ENCODE results near the gene BTF3. TPM values are rescaled to one million over a fixed set of nuclear protein-coding genes. Genes with fewer than 3 reads are reported as not detected.
A peak's percentile ranks its signal among the peaks of the same experiment; 100 is the strongest.
"Not testable (repeated sequence)": the region's sequence is repeated elsewhere in the genome, so short reads cannot be mapped to it uniquely, and the experiment has no call there.

The BTF3 gene
- total RNA-seq, 4 donors from 2014 or later = 423 to 586 (median 532) TPM

GRCh38 chr5:73507062-73507461, 8.8 kb downstream of the BTF3 start:
- Histone ChIP-seq H3K27ac (peak overlapping the region in 3 of 4 donors; percentile 27 to 48 (median 41)), H3K9me3 (no peaks in the 10 kb centered on the region), H3K36me3 (peaks cover 12 to 48% of the 10 kb centered on the region in 2 donors), H3K4me1 (peaks cover 0 to 16% (median 0%) of the 10 kb centered on the region in 3 donors), H3K4me3 (no peak overlapping the region), H3K27me3 (no peaks in the 10 kb centered on the region)
- TF ChIP-seq EP300 (IDR thresholded peaks at IDR 0.05) = no peak
- TF ChIP-seq CTCF (IDR thresholded peaks at IDR 0.05) = no peak
- TF ChIP-seq POLR2AphosphoS5 (IDR thresholded peaks at IDR 0.05) = no peak
- no peak for TF ChIP-seq POLR2A (IDR thresholded peaks at IDR 0.05)
- 13 to 17% methylated on average over 2 of the region's 2 CpGs for WGBS, 2 donors (ENCODE audit: low coverage in 1 of 2)
- ATAC-seq = no peak

GRCh38 chr5:73508521-73508920, 10.3 kb downstream of the BTF3 start:
- ATAC-seq = peak; percentile 82
- Histone ChIP-seq H3K27ac (peak overlapping the region; percentile 48 to 58 (median 54)), H3K36me3 (peaks cover 8 to 33% of the 10 kb centered on the region in 2 donors), H3K4me1 (peaks cover 0 to 16% (median 0%) of the 10 kb centered on the region in 3 donors)
- H3K4me3 ChIP-seq, H3K27me3 ChIP-seq, H3K9me3 ChIP-seq: not testable (repeated sequence)
- TF ChIP-seq CTCF (IDR thresholded peaks at IDR 0.05) = peak in 1 of 4 experiments; percentile 30
- WGBS, 2 donors (ENCODE audit: low coverage in 1 of 2) = 57% methylated on average over 8 of the region's 26 CpGs; no CpG with 5 or more reads in 1 of the 2 donors

- H3K27ac ChIP-seq = no peak overlapping the region
- H3K4me3 ChIP-seq = no peak overlapping the region
- H3K27me3 ChIP-seq = no peaks in the 10 kb centered on the region
- no peak for ATAC-seq
- H3K36me3 ChIP-seq = no peaks in the 10 kb centered on the region
- no peaks in the 10 kb centered on the region for H3K4me1 ChIP-seq
- TF ChIP-seq CTCF (IDR thresholded peaks at IDR 0.05) = no peak
- no peak for TF ChIP-seq POLR2A (IDR thresholded peaks at IDR 0.05)
- TF ChIP-seq POLR2AphosphoS5 (IDR thresholded peaks at IDR 0.05) = no peak
- no peak for TF ChIP-seq EP300 (IDR thresholded peaks at IDR 0.05)
- no peaks in the 10 kb centered on the region for H3K9me3 ChIP-seq
- 50 to 56% methylated on average over 2 to 3 of the region's 3 CpGs for WGBS, 2 donors (ENCODE audit: low coverage in 1 of 2)
These were observed 15.8 kb downstream of the BTF3 start for GRCh38 chr5:73513996-73514395.

GRCh38 chr5:73514418-73514817, 16.2 kb downstream of the BTF3 start:
- no peaks in the 10 kb centered on the region for H3K36me3 ChIP-seq
- TF ChIP-seq POLR2A (IDR thresholded peaks at IDR 0.05) = no peak
- no peak for TF ChIP-seq CTCF (IDR thresholded peaks at IDR 0.05)
- no peak for TF ChIP-seq POLR2AphosphoS5 (IDR thresholded peaks at IDR 0.05)
- no peak for TF ChIP-seq EP300 (IDR thresholded peaks at IDR 0.05)
- no peak for ATAC-seq
- peaks cover 0 to under 1% (median 0%) of the 10 kb centered on the region in 3 donors for H3K4me1 ChIP-seq
- WGBS, 2 donors (ENCODE audit: low coverage in 1 of 2) = 66 to 96% methylated on average over 2 of the region's 2 CpGs
- no peak overlapping the region for H3K27ac ChIP-seq
- no peaks in the 10 kb centered on the region for H3K27me3 ChIP-seq
- no peak overlapping the region for H3K4me3 ChIP-seq
- H3K9me3 ChIP-seq = no peaks in the 10 kb centered on the region

- Histone ChIP-seq H3K4me1 (peaks cover 0 to 6% (median 0%) of the 10 kb centered on the region in 3 donors), H3K9me3 (no peaks in the 10 kb centered on the region), H3K4me3 (no peak overlapping the region), H3K36me3 (no peaks in the 10 kb centered on the region), H3K27me3 (no peaks in the 10 kb centered on the region), H3K27ac (no peak overlapping the region)
- 62 to 70% methylated on average over 4 of the region's 4 CpGs for WGBS, 2 donors (ENCODE audit: low coverage in 1 of 2)
- TF ChIP-seq POLR2A (IDR thresholded peaks at IDR 0.05) (no peak), EP300 (IDR thresholded peaks at IDR 0.05) (no peak), CTCF (IDR thresholded peaks at IDR 0.05) (no peak), POLR2AphosphoS5 (IDR thresholded peaks at IDR 0.05) (no peak)
- no peak for ATAC-seq
These were observed 17.0 kb downstream of the BTF3 start for GRCh38 chr5:73515232-73515631.
